Measurements from ENCODE around the gene ITPK1.

The ITPK1 gene

DNA sequence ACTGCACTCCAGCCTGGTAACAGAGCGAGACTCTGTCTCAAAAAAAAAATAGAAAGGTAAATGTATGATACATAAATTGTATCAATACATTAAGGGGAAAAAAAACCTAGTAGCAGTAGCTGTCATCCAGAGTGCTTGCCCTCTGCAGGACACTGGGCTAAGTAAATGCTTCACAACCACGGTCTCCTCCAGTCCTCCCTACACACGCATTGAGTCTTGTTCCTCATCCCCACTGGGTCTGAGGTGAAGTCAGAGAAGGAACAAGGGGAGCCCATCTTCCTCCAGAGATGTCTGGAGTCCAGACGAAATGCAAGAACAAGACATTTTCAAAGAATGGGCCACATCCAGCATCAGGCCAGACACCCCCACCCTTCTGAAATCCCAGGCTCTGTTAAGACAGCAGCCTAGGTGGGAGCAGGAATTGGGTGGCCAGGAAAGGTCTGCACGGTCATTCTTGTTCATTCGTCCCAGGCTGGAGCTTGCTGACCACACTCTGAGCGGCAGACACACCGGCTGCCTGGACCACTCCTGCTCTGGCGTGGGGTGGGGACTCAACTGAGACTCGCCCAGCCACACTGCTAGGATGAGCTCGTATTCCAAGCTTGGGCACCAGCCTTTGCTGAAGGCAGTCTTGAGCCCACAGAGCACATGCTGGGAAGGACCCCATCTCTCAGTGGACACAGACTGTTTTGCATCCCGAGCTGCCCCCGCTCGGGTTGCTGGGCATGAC lies 147.3 kb downstream of the ITPK1 start:
- no peak for DNase-seq (ENCODE audit: low spot score)

DNA sequence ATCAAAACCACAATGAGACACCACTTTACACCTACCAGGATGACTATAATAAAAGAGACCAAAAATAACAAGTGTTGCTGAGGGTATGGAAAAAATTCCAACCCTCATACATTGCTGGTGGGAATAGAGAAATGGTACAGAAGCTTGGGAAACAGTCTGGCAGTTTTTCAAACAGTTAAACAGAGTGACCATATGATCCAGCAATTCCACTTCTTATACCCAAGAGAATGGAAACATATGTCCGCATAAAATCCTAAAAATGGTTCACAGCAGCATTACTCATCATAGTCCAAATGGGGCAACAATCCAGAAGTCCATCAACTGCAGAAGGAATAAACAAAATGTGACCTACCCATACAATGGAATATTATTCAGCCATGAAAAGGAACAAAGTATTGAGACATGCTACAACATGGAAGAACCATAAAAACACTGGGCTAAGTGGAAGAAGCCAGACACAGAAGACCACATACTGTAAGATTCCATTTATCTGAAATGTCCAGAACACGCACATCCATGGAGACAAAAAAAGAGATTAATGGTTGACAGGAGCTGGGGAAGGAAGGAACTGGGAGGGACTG lies 148.3 kb downstream of the ITPK1 start:
- no peak for DNase-seq (ENCODE audit: low spot score)

DNA sequence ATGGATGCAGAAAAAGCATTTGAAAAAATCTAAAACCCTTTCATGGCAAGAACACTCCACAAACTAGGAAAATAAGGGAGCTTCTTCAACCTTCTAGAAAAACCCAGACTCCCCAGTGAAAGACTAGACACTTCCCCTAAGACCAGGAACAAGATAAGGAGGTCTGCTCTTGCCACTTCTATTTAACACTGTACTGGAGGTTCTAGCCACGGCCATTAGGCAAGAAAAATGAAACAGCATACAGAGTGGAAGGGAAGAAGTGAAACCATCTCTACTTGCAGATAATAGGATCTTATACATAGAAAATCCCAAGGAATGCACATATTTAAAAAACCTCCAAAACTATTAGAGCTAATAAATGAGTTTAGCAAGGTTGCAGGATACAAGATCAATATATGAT lies 150.4 kb downstream of the ITPK1 start:
- DNase-seq (ENCODE audit: low spot score) = no peak

DNA sequence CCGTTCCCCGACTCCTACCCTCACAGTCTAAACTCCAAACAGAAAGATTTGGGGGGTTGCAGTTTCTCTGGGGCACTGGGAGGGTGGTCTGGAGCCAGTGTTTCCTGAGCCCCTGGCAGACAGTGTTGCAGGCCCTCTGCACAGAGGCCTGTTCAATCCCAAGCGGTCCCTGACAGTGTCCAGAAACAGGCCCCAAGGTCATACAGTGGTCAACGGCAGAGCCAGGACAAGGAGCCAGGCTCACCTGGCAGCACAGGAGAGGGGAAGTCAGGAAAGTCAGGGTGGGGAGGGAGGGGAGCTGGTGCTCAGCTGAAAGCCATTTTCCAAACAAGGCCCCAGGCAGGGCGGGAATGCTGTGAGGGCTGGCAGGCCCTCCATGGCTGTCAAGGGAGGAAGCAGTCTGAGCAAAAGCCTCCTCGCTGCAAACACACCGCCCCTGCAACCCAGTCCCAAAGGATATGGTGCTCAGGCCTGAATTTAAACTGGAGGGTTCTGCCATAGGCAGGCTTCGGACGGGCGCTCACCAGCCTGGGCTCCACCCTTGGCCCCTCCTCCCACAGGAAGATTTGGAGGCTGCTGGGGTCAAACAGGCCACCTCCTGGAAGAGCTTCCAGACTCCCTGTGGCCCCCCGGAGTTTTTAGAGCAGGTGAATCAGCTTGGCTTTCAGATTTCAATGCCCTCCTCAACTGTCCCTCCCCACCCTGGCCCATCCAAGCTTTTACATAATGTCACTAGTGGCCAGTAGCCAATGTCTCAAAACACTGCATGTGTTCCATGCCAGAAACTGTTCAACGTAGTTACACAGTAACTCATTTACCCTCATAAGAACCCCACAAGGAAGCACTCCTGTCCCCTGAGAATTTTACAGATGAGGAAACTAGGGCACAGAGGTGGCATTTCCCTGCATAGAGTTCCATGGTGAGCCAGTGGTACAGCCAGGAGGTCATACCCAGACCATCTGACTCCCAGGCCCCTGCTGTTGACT lies 151.3 kb downstream of the ITPK1 start:
- no peak for DNase-seq (ENCODE audit: low spot score)

DNA sequence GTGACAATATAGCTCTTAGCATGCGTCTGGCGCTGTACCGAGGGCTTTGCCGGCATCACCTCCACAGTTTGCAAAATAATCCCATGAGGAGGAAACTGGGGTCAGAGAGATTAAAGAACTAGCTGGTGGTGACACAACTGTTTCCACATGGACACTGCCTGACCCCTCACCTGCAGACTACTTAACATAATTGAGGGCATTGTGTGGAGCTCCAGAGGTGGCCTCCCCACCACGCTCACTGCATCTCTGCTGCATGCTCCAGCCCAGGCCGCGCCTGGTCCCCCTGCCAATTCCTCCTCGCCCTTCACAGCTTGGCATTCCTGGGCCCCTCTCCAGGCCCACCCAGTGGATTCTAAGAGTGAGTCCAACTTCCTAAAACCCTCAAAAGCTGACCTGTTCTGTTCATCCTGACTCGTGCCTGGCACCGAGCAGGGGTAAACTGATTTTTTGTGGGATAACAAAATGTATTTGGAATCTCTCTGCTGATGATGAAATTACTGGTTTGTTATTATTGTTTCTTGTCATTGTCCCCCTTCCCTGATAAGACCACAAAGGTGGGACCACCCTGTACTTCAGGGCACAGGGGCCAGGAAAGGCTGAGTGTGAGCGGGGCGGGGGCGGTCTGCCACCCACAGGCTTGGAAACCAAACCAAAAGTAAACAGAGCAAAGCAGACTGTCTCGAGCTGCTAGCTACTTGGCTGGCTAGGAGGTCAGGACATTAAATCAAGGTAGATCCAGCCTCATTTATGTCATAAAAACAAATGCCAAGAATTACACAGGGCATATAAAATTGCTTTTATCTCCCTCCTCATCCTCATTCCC lies 152.2 kb downstream of the ITPK1 start:
- DNase-seq (ENCODE audit: low spot score) = no peak

DNA sequence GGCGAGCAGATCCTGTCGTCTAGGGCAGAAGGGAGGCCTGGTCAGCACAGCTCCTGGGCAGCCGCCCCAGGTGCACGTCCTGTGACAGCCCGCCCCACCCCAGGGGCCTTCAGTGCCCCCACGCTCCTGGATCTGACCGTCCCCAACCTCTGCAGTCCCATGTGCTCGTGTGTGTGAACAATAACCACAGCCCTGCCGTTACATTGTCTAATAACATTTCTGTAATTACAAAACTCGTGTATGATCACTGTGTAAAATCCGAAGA lies 153.0 kb downstream of the ITPK1 start:
- no peak for DNase-seq (ENCODE audit: low spot score)

DNA sequence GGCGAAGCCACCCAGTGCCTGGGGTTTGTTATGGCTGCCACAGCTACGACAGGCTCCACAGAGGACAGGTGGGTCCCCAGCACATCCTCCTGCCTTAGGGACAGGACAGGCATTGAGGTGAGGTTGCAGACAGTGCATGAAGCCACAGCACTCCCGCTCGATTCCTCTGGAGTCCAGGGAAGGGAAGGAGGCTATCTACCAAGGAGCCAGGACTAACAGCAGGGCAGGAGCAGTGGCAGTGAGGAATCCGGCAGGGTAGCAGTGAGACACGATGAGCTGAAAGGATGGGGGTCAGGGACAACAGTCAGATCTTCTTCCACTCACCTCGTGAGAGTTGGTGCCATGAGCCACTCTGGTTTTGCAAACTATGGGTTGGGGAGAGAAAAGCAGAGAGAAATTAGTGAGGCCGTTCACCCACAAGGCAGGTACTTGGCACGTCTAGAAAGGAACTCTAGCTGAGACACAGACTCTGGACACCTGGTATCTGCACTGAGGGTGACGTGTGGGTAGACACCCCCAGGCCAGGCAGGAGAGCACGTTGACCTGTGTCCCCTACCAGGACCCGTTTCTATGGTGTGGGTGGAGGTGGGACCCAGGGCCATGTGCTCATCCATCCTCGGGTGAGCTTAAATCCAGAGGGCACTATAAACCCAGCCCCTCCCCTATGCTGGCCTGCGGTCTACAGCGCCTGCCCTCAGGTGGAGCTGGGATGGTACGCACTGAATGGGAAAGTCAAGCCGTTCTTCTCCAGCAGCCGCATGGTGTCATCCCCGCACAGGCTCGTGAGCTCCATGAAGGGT lies 153.5 kb downstream of the ITPK1 start:
- no peak for DNase-seq (ENCODE audit: low spot score)

DNA sequence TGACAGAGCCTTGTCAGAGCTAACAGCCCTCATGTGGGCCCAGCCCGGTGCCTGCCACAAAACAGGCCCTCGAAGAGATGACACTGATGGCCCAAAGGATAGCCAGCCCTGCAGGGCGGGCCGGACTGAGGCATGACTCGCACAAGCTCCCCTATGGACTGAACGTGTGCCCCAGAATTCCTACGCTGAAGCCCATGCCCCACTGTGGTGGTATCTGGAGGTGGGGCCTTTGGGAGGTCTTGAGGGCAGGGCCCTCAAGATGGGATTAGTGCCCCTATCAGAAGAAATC lies 154.2 kb downstream of the ITPK1 start:
- DNase-seq (ENCODE audit: low spot score) = no peak

DNA sequence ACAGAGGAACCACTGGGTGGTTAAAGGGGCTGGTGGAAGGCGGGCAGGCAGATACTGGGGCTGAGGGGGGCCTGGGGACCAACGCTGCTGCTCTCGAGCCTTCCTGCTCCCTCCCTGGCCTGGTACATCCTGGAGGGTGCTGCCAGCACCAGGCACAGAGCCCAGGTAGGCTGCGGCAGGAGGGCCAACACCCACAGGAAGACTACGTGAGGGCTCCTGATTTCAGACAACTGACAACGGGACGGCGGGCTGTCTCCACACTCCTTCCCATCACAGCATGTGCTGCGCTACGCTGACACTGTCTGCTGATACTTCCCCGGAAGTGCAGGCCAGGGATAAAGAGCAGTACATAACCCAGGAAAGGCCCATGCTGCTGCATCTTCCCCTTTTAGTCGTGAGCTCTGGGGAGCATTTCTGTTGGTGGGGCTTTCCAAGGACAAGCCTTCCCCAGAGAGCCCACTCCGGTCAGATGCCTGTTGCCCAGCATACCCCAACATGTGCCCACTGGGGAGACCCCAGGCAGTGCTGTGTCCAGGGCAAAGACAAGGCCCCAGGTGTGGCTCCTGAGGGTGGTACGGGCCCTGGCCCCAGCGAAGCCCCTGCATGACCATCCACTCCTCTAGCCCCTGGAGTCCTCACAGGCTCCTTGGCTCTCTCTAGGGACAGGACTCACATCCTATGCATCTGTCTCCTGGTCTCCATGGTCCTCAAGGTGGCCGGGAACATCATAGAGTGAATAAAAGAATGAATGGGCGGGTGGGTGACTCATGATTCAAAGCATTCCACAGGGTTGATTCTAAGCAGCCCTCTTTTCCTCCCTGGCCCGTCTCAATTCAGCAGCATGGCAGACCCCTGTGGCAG lies 154.8 kb downstream of the ITPK1 start:
- DNase-seq (ENCODE audit: low spot score) = no peak

DNA sequence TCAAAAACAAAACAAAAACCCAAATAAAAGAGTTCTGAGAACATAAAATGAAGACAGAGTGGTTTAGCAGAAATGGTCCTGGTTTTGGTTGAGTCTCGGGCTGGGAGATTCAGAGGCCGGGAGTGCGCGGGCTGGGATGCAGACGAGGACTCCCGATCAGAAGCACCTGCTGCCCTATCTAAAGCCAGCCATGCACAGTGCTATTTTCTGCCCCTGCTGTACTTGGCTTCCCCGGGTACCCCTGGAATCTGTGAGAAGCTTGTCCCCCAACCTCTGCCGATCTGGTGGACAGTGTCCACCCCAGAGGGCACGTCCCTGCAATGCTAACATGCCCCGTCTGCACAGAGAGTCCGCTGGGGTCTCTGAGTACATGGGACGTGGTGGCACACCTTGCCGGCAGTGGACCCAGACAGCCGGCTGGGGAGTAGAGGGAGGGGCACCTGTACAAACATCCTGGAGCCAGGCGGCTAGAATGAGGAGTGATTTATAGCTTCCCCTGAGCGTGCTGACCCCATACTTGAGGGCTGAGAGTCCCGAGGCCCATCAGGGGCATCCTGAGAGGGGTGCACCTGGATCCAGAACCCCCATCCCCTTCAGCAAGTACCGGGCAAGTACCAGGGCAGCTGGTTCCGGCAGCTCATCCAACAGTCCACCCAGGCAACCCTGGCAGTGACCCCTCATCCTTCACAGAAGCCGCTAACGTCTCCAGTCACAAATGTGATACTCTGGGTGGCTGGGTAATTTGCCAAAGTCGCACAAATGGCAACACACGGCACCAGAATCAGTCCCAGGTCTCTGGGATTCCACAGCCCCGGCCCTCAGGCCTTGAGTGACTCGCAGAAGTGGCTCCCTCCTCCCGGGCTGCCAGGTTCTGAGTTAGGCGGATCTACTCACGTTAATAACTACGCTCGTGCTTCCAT lies 155.7 kb downstream of the ITPK1 start:
- no peak for DNase-seq (ENCODE audit: low spot score)

DNA sequence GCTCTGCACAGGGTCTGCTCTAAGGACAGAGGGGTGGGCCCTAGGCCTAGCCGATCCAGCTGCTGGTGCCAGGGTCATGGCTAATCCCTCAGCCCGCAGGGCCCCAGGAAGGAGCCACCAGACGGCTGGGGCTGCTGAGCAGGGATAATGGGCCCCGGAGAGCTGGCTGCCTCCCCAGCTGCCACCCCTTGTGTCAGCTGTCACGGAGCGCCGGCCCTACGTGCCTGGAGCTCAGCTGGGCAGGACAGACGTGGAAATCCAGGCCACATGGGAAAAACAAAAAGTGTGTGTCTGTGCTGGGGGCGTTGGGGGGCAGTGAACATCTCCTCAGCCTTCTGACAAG lies 156.6 kb downstream of the ITPK1 start:
- no peak for DNase-seq (ENCODE audit: low spot score)

DNA sequence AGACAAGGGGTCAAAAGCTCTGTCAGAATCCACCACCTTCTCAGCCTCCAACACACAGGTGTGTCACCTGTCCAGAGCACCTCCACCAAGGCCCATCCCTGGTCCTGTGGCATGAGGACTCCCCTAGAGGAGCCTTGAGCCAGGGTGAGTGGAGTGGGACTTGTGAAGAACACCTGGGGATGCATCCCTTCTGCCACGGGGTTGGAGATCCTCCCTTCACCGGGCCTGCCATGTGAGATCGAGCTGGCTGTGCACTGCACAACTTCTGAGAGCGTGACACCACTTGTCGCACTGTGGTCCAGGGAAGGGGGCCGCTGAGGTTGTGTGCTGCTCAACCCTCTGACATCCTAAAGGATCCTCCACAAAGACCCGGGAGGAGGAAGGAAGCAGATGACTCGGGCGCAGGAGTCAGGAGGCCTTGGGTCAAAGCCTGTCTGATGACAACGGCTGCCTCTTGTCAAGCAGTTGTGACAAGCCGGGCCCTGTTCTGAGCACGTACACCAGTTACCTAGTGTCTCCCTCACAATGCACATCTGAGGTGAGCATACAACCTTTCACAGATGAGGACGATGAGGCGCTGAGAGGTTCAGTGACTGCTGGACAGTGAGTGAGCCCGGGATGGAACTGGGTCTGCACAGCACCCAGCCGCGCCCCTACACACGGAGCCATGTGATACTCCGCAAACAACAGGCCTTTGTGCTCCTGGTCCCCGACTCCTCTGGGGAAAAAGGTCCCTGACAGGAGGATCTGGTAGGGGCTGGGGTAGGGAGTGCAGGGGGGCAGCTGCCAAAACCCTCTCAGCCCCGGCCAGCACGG lies 157.1 kb downstream of the ITPK1 start:
- no peak for DNase-seq (ENCODE audit: low spot score)

DNA sequence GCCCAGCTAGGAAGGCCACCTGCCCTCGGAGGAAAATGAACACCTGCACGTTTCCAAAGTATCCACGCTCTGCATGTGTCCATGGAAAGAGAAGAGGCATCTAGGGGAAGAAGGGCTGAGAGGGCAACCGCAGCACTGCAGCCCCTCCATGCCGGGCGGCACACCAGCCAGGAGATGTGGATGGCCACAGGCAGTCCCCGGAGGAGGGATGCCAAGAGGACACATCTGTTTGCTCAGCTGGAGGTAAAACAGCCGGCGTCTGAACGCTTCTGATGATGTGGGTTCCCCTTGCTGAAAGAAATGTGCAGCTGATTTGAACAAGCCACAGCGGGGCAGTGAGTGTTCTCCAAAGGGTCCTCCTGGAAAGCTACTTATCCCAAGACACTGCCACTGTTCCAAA lies 158.8 kb downstream of the ITPK1 start:
- no peak for DNase-seq (ENCODE audit: low spot score)

DNA sequence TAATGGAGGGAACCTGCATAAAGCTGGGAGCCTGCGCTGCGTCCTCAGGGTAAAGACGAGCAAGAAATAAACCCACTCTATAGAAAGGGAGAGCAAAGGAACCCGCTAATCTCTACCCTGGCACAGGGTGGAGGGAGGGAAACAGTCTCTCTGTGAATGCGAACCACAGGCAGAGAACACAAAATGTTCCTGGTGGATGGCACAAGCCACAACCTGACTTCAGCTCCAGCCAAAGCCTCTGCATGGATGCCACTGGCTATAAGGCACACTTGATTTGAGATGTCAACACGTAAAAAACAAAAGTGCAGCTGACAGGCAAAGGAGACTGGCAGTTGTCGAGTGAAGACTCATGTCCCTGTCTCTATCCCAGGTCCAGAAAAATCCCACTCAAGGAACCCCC lies 160.3 kb downstream of the ITPK1 start:
- no peak for DNase-seq (ENCODE audit: low spot score)

DNA sequence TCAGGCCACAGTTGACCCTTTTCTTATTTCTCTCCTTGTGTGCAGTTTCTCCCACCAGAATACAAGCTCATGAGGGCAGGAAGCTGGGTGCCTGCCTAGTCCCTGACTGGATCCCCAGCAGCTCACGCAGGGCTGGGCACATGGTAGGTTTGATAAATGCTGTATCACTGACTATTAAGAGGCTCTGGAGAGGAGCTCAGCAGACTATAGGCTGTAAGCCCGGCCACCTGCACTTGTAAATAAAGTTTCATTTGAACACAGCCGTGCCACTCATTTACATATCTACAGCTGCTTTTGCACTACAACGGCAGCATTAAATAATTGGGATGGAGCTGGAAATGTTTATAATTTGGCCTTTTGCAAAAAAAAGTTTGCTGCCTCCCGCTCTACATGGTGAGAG lies 160.8 kb downstream of the ITPK1 start:
- no peak for DNase-seq (ENCODE audit: low spot score)

DNA sequence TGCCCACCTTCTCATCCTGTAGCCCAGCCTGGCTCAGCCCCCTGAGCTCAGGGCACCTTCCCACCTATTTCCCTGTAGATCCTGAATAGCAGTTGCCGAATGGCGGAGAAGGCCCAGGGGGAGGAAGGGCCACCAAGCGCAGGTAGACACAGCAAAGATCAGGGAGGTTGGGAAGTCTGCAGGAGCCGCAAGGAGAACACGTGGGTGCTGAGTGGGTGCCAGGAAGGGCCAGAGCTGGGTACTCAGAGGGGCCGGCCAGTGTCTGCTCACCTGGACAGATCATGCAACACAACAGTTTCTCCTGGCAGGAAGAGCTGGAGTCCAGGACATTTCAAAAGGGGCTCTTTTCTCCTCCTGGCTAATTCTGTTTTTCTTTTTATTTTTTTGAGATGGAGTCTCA lies 162.2 kb downstream of the ITPK1 start:
- no peak for DNase-seq (ENCODE audit: low spot score)

DNA sequence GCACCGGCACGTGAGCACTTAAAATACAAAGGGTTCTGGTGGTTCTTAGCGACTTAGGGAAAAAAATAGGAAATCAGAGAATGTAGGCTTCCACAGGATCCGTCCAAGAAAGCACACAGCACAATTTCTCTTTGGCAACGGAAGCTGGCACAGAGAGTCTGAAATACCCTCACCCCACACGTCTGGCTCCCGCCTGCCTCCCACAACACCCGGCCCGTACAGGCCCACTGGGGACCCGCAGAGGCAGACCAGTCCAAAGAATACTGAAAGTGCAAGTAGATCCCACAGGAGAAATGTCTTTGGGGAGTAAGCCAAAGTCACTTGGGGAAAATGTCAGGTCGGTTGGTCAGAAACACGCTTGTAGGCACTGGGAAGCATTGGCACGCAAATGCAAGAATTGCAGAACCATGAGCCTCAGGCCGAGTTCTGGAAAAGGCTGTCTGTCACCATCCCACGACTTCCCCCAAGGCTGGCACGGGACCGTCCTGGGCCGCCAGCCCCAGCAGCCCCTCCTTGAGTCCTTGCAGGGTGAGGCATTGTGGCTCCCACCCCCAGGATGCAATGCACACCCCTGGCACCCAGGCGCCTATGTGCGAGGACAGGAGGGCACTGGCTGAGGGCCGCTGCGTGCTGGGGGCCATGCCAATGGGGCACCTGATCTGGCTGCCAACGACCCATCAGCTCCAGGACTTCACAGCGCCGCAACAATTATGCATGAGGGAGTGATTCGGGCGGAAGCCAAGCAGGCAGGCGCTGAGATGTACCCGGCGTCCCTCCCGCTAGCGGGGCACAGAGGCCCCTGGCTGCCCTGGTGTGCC lies 163.0 kb downstream of the ITPK1 start:
- no peak for DNase-seq (ENCODE audit: low spot score)

DNA sequence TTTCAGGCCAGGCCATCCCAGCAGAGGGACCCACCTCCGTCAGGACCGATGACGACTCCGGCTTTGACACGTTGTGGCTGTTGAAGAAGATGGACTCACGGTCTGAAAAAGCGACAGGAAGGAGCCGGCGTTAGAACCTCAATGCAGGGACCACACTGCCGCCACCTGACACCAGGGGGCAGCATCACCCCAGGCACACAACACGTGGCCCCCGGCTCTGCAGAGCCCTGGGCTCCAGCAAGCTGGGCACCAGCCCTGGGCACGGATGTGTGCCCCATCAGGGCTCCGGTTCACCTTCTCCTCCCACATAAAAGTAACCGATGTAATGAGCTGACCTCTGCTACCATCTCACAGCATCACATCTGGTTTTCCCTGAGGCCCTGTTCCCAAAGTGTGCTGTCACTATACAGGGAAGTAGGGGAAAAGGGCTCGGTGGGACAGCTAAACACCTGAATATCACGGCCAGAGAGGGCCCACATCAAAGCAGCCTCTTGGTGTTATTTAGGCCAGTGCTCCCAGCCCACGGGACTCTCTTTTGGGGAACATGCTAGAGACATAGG lies 163.7 kb downstream of the ITPK1 start:
- peak; percentile 85 for DNase-seq (ENCODE audit: low spot score)
